K562 (cell line): ENCODE data around the gene TNIK.
A peak's percentile ranks its signal among the peaks of the same experiment; 100 is the strongest.

Experiments
- BHLHE40 ChIP-seq: IDR thresholded peaks from 2 replicates; pipeline ENCODE4 v1.6.1; 2011; ENCODE audit warnings: low read length, improper control_type of control experiment
- FOXA1 ChIP-seq: fragments of 450-650 bp; IDR thresholded peaks from 2 replicates; pipeline ENCODE4 v1.6.1; 2016; ENCODE audit warnings: mild to moderate bottlenecking, borderline replicate concordance
- PHF21A ChIP-seq: fragments of 450-650 bp; IDR thresholded peaks from 2 replicates; pipeline ENCODE4 v1.6.1; 2017; ENCODE audit warnings: low read depth, borderline replicate concordance
- POLR2A ChIP-seq: fragments of 450-650 bp; conservative IDR thresholded peaks from 2 replicates; pipeline ENCODE4 v1.6.1; 2016
- POLR2AphosphoS5 ChIP-seq: IDR thresholded peaks from 2 replicates; pipeline ENCODE4 v1.6.1; 2011; ENCODE audit warnings: mild to moderate bottlenecking, low read depth, low read length, moderate library complexity; ENCODE audit not compliant: control insufficient read depth, insufficient read depth
- TCF3 ChIP-seq: sonication (generic); formaldehyde crosslinking; IDR thresholded peaks from 2 replicates; pipeline ENCODE4 v1.4.0; 2020; ENCODE audit warnings: mild to moderate bottlenecking, missing genetic modification reagents
- ZBTB7A ChIP-seq: IDR thresholded peaks from 2 replicates; pipeline ENCODE4 v1.6.1; 2011; ENCODE audit warnings: low read depth, mild to moderate bottlenecking, low read length, moderate library complexity, borderline replicate concordance; ENCODE audit not compliant: control insufficient read depth
- ZNF253 ChIP-seq: fragments of 250-450 bp; sonication (Bioruptor Pico); conservative IDR thresholded peaks from 2 replicates; pipeline ENCODE4 v1.6.1; 2021; ENCODE audit warnings: mild to moderate bottlenecking
- TF ChIP-seq, protein P1 (sequence below), 3 experiments: IDR thresholded peaks in 2 of 3; conservative IDR thresholded peaks in 1 of 3; 2 replicates each; pipeline ENCODE4 v1.5.1; 2011 to 2012; ENCODE audit warnings: low read length in 3 of 3, mild to moderate bottlenecking in 3 of 3, control low read depth in 2 of 3, improper control_type of control experiment in 1 of 3, inconsistent platforms in 1 of 3, low read depth in 1 of 3, mixed read lengths in 1 of 3, moderate library complexity in 1 of 3; ENCODE audit not compliant: insufficient read depth in 2 of 3
- TF ChIP-seq, protein P2 (sequence below), 2 experiments: fragments of 450-650 bp in 1 of 2; sonication (generic) in 1 of 2; formaldehyde crosslinking in 1 of 2; IDR thresholded peaks in 1 of 2; conservative IDR thresholded peaks in 1 of 2; 2 replicates each; pipeline versions ENCODE4 v1.6.1 to v1.8.1; 2016 to 2023; ENCODE audit warnings: mild to moderate bottlenecking in 2 of 2, moderate library complexity in 2 of 2, inconsistent platforms in 1 of 2, missing genetic modification reagents in 1 of 2
- TF ChIP-seq, protein P3 (sequence below): fragments of 250-450 bp; sonication (Bioruptor Pico); IDR thresholded peaks from 2 replicates; pipeline ENCODE4 v1.5.0; 2021
- TF ChIP-seq, protein P4 (sequence below): sonication (generic); IDR thresholded peaks from 2 replicates; pipeline ENCODE4 v1.6.1; 2016
- TF ChIP-seq, protein P5 (sequence below), 2 experiments: fragments of 200-800 bp in 1 of 2; sonication (Bioruptor generic) in 1 of 2; sonication (generic) in 1 of 2; formaldehyde crosslinking in 1 of 2; IDR thresholded peaks in 1 of 2; conservative IDR thresholded peaks in 1 of 2; 2 replicates each; pipeline versions ENCODE4 v1.5.0 to v1.6.1; 2016 to 2020; ENCODE audit warnings: missing compliant biosample characterization in 1 of 2, missing genetic modification characterization in 1 of 2, missing genetic modification reagents in 1 of 2
- TF ChIP-seq, protein P6 (sequence below), 2 experiments: fragments of 450-650 bp in 1 of 2; IDR thresholded peaks; 2 replicates each; pipeline ENCODE4 v1.6.1; 2011 to 2017; ENCODE audit warnings: low read depth in 2 of 2, antibody characterized with exemption in 1 of 2, borderline replicate concordance in 1 of 2, low read length in 1 of 2, mild to moderate bottlenecking in 1 of 2, mixed read lengths in 1 of 2; ENCODE audit not compliant: control insufficient read depth in 1 of 2

DNA sequence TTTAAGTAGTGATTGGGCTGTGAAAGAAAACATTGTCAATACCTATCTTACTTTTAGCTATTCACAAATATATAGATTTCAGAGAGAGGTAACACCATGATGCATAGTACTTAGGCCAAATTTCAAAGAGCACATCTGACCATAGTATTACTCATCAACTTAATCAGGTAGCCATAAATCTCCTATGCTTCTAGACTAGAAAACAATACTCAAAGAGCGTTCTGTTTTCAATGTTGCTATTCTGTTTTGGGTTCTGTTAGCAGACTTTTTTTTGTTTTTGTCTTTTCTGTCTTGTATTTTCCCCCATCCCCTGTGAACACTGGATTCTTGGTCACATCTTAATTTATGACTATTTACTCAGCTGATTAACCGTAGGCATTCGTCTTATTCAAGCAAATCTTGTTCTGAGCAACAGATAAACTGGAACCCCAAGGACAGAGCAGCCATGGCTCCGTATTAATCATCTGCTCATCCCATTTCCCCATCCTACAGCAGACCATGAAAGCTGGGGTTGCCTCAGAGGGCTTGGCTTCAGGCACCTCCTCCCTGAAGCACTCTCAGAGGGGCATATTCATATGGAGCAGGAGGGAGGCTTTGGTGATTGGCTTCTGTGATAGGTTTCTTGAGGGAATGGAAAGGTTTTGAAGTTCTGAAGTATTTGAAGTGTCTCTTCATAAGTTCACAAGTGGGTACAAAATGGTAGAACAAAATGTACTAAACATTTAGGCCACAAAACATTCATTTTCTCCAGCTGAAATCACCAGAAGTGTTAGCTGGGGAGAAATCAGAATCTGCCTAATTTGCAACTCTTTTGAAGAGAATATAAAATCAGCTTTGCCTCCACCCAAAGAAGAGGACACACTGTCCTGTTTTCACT lies 105.3 kb downstream of the TNIK start:
- no peak for TF ChIP-seq POLR2AphosphoS5
- TF ChIP-seq, protein P1, sequence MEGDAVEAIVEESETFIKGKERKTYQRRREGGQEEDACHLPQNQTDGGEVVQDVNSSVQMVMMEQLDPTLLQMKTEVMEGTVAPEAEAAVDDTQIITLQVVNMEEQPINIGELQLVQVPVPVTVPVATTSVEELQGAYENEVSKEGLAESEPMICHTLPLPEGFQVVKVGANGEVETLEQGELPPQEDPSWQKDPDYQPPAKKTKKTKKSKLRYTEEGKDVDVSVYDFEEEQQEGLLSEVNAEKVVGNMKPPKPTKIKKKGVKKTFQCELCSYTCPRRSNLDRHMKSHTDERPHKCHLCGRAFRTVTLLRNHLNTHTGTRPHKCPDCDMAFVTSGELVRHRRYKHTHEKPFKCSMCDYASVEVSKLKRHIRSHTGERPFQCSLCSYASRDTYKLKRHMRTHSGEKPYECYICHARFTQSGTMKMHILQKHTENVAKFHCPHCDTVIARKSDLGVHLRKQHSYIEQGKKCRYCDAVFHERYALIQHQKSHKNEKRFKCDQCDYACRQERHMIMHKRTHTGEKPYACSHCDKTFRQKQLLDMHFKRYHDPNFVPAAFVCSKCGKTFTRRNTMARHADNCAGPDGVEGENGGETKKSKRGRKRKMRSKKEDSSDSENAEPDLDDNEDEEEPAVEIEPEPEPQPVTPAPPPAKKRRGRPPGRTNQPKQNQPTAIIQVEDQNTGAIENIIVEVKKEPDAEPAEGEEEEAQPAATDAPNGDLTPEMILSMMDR (IDR thresholded peaks at IDR 0.05 in 2 of 3, conservative IDR thresholded peaks at IDR 0.05 in 1 of 3; ENCODE audit: insufficient read depth in 2 of 3, low read depth in 1 of 3, low read length in 3 of 3), result no peak
- no peak for TF ChIP-seq FOXA1
- TF ChIP-seq, protein P2, sequence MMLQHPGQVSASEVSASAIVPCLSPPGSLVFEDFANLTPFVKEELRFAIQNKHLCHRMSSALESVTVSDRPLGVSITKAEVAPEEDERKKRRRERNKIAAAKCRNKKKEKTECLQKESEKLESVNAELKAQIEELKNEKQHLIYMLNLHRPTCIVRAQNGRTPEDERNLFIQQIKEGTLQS (IDR thresholded peaks at IDR 0.05), result 0 out of 2 replicates have a peak, but pooled peaks have one; percentile 26
- TF ChIP-seq, protein P2 (CRISPR knock-in tag; conservative IDR thresholded peaks at IDR 0.05), result no peak
- TF ChIP-seq, protein P3, sequence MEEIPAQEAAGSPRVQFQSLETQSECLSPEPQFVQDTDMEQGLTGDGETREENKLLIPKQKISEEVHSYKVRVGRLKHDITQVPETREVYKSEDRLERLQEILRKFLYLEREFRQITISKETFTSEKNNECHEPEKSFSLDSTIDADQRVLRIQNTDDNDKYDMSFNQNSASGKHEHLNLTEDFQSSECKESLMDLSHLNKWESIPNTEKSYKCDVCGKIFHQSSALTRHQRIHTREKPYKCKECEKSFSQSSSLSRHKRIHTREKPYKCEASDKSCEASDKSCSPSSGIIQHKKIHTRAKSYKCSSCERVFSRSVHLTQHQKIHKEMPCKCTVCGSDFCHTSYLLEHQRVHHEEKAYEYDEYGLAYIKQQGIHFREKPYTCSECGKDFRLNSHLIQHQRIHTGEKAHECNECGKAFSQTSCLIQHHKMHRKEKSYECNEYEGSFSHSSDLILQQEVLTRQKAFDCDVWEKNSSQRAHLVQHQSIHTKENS, result no peak
- TF ChIP-seq, protein P4, sequence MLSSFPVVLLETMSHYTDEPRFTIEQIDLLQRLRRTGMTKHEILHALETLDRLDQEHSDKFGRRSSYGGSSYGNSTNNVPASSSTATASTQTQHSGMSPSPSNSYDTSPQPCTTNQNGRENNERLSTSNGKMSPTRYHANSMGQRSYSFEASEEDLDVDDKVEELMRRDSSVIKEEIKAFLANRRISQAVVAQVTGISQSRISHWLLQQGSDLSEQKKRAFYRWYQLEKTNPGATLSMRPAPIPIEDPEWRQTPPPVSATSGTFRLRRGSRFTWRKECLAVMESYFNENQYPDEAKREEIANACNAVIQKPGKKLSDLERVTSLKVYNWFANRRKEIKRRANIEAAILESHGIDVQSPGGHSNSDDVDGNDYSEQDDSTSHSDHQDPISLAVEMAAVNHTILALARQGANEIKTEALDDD, result no peak
- no peak for TF ChIP-seq POLR2A
- TF ChIP-seq TCF3 (CRISPR knock-in tag), result no peak
- no peak for TF ChIP-seq BHLHE40
- TF ChIP-seq ZBTB7A, result no peak
- TF ChIP-seq, protein P5, sequence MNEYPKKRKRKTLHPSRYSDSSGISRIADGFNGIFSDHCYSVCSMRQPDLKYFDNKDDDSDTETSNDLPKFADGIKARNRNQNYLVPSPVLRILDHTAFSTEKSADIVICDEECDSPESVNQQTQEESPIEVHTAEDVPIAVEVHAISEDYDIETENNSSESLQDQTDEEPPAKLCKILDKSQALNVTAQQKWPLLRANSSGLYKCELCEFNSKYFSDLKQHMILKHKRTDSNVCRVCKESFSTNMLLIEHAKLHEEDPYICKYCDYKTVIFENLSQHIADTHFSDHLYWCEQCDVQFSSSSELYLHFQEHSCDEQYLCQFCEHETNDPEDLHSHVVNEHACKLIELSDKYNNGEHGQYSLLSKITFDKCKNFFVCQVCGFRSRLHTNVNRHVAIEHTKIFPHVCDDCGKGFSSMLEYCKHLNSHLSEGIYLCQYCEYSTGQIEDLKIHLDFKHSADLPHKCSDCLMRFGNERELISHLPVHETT (CRISPR knock-in tag; conservative IDR thresholded peaks at IDR 0.05 in 1 of 2, IDR thresholded peaks at IDR 0.05 in 1 of 2), result no peak
- no peak for TF ChIP-seq ZNF253
- TF ChIP-seq, protein P6, sequence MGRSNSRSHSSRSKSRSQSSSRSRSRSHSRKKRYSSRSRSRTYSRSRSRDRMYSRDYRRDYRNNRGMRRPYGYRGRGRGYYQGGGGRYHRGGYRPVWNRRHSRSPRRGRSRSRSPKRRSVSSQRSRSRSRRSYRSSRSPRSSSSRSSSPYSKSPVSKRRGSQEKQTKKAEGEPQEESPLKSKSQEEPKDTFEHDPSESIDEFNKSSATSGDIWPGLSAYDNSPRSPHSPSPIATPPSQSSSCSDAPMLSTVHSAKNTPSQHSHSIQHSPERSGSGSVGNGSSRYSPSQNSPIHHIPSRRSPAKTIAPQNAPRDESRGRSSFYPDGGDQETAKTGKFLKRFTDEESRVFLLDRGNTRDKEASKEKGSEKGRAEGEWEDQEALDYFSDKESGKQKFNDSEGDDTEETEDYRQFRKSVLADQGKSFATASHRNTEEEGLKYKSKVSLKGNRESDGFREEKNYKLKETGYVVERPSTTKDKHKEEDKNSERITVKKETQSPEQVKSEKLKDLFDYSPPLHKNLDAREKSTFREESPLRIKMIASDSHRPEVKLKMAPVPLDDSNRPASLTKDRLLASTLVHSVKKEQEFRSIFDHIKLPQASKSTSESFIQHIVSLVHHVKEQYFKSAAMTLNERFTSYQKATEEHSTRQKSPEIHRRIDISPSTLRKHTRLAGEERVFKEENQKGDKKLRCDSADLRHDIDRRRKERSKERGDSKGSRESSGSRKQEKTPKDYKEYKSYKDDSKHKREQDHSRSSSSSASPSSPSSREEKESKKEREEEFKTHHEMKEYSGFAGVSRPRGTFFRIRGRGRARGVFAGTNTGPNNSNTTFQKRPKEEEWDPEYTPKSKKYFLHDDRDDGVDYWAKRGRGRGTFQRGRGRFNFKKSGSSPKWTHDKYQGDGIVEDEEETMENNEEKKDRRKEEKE (IDR thresholded peaks at IDR 0.05; ENCODE audit: borderline replicate concordance in 1 of 2, control insufficient read depth in 1 of 2, low read depth in 2 of 2, low read length in 1 of 2), result no peak
- no peak for TF ChIP-seq PHF21A
